ENCODE data around the gene CC2D1A.
"Not testable (repeated sequence)": the region's sequence is repeated elsewhere in the genome, so short reads cannot be mapped to it uniquely, and the experiment has no call there.

CC2D1A gene

GRCh38 chr19:13914777-13915176, 8.8 kb downstream of the CC2D1A start:
- DNase-seq (ENCODE audit: low read depth) = no peak
- TF ChIP-seq CTCF (IDR thresholded peaks at IDR 0.05; ENCODE audit: insufficient read depth, low read depth, low read length, missing control alignments) = no peak
- H3K4me3 ChIP-seq (ENCODE audit: low read depth, low read length) = no peak overlapping the region

DNA sequence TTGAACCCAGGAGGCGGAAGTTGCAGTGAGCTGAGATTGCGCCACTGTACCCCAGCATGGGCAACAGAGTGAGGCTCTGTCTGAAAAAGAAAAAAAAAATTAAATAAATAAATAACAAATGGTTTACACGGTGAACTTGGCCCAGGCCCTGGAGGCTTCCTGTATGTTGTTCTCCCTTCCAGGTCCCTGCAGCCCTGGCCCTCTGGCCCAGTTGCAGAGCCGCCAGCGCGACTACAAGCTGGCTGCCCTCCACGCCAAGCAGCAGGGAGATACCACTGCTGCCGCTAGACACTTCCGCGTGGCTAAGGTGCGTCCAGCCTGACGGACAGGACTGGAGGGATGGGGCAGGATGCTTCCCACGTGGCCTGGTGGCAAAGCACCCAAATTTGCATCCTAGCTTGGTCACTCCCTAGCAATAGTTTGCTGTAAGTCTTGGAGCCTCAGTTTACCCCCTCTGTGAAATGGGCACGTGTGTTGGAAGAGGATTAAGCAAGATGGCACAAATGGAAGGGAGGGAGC, 11.9 kb downstream of the CC2D1A start:
- no peak overlapping the region for H3K4me3 ChIP-seq (ENCODE audit: low read depth, low read length)
- TF ChIP-seq CTCF (IDR thresholded peaks at IDR 0.05; ENCODE audit: insufficient read depth, low read depth, low read length, missing control alignments) = no peak
- no peak for DNase-seq (ENCODE audit: low read depth)

- no peak for TF ChIP-seq CTCF (IDR thresholded peaks at IDR 0.05; ENCODE audit: insufficient read depth, low read depth, low read length, missing control alignments)
- no peak overlapping the region for H3K4me3 ChIP-seq (ENCODE audit: low read depth, low read length)
- DNase-seq (ENCODE audit: low read depth) = no peak
These were observed 12.9 kb downstream of the CC2D1A start for GRCh38 chr19:13918726-13919411.

- no peak for TF ChIP-seq CTCF (IDR thresholded peaks at IDR 0.05; ENCODE audit: insufficient read depth, low read depth, low read length, missing control alignments)
- no peak overlapping the region for H3K4me3 ChIP-seq (ENCODE audit: low read depth, low read length)
These were observed 14.5 kb downstream of the CC2D1A start for GRCh38 chr19:13920524-13920923.

DNA sequence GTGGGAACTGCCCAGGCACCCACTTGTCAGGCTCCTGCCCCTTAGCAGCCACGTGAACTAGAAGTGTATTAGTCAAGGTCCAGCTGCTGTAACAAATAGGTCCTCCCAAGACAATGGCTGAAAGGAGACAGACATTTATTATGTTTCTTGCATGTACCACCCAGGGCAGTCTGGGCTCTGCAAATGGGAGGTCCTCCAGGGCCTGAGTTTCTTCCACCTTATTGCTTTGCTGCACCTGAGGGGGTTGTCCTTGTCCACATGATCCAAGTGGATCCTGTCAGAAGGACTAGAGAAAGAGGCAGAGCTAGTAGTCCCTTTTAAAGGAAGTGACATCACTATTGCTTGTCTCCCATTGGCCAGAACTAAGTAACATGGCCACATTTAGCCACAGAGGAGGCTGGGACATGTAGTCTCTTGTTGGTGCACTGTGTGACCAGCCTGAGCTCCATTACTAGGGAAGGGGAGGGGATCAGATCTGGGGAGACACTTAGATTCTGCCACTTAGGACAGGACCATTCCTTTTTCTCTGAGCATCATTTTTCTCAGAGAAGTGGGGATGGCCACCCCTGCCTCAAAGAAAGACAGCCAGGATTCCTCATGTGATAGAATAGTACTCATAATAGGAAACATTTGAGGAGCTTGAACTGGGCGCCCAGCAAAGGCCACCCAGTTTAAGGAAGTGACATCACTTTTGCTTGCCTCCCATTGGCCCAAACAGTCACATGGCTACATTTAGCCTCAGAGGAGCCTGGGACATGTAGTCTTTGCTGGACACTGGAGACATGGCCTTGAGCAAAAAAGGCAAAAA, 15.1 kb downstream of the CC2D1A start:
- H3K4me3 ChIP-seq (ENCODE audit: low read depth, low read length) = no peak overlapping the region
- no peak for TF ChIP-seq CTCF (IDR thresholded peaks at IDR 0.05; ENCODE audit: insufficient read depth, low read depth, low read length, missing control alignments)
- peak; percentile 71 for DNase-seq (ENCODE audit: low read depth)

More at GRCh38 chr19:13920524-13920923, 14.5 kb downstream of the CC2D1A start:
- no peak for DNase-seq (ENCODE audit: low read depth)

DNA sequence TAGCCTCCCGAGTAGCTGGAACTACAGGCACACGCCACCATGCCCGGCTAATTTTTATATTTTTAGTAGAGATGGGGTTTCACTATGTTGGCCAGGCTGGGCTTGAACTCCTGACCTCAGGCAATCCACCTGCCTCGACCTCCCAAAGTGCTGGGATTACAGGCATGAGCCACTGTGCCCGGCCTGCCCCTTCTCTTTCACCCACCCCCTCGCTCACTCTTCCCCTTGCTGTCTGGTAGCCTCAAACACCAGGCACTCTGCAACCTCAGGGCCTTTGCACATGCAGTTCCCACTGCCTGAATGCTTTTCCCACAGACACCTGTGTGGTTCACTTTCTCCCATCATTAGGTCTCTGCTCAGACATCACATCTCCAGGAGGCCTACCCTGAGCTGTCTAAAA, 16.1 kb downstream of the CC2D1A start:
- H3K4me3 ChIP-seq (ENCODE audit: low read depth, low read length); DNase-seq (ENCODE audit: low read depth): not testable (repeated sequence)

DNA sequence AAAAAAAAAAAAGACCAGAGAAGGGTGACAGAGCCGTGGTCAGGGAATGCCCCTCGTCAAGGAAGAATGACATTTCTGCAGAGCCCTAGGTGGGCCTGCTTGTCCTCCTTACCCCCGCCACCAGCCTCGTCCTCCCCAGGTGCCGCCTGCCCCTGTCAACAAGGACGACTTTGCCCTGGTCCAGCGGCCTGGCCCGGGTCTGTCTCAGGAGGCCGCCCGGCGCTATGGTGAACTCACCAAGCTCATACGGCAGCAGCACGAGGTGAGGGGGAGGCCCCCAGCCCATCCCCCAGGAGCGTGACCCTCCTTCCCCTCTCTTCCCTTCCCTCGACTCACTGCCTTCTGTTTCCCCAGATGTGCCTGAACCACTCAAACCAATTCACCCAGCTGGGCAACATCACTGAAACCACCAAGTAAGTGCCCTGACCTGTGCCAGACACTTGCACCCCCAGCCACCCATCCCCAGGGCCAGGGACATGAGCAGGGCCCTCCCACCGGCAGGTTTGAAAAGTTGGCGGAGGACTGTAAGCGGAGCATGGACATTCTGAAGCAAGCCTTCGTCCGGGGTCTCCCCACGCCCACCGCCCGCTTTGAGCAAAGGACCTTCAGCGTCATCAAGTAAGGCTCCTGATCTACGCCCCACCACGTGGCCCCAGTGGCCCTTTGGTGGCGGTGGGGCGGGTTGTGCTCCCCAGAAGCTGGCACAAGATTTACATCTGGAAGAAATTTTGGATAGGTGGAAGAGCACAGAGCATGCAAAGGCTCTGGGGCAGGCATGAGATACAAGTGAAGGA, 17.4 kb downstream of the CC2D1A start:
- no peak for TF ChIP-seq CTCF (IDR thresholded peaks at IDR 0.05; ENCODE audit: insufficient read depth, low read depth, low read length, missing control alignments)
- no peak overlapping the region for H3K4me3 ChIP-seq (ENCODE audit: low read depth, low read length)
- no peak for DNase-seq (ENCODE audit: low read depth)

All from GM12865 (cell line).